Measurements from ENCODE around the gene HDDC3.

The HDDC3 gene

GRCh38 chr15:90889736-90890456 lies 42.5 kb downstream of the HDDC3 start:
- no peak for DNase-seq

GRCh38 chr15:90889313-90889730 lies 43.0 kb downstream of the HDDC3 start:
- peak; percentile 29 for DNase-seq

- no peak for DNase-seq
Observed at GRCh38 chr15:90887037-90887481, 45.3 kb downstream of the HDDC3 start.

GRCh38 chr15:90886291-90886614 lies 46.1 kb downstream of the HDDC3 start:
- DNase-seq = no peak

- peak; percentile 79 for DNase-seq
Observed at GRCh38 chr15:90885432-90886290, 46.7 kb downstream of the HDDC3 start.

GRCh38 chr15:90884719-90885431 lies 47.5 kb downstream of the HDDC3 start:
- DNase-seq = no peak

GRCh38 chr15:90883976-90884718 lies 48.2 kb downstream of the HDDC3 start, which contains the start of gene FES:
TSS of gene FES (plus strand) at chr15:90884504. CDS start at chr15:90885046, 542 bp downstream.
- DNase-seq = no peak

- no peak for DNase-seq
Observed at GRCh38 chr15:90883526-90883975, 48.8 kb downstream of the HDDC3 start.

- DNase-seq = no peak
Observed at GRCh38 chr15:90882781-90883525, 49.4 kb downstream of the HDDC3 start.

GRCh38 chr15:90881978-90882721 lies 50.2 kb downstream of the HDDC3 start:
- no peak for DNase-seq

GRCh38 chr15:90881181-90881977 lies 51.0 kb downstream of the HDDC3 start:
- no peak for DNase-seq

- DNase-seq = no peak
Observed at GRCh38 chr15:90880381-90881145, 51.8 kb downstream of the HDDC3 start.
